HepG2 (cell line): ENCODE results near the gene HHIPL1. TPM values are rescaled to one million over a fixed set of nuclear protein-coding genes. Genes with fewer than 3 reads are reported as not detected.
A peak's percentile ranks its signal among the peaks of the same experiment; 100 is the strongest.

ENCODE experiments used
- ARID2 ChIP-seq: sonication (generic); formaldehyde crosslinking; IDR thresholded peaks from 2 replicates; pipeline ENCODE4 v1.8.1; 2022; ENCODE audit warnings: mild to moderate bottlenecking, missing genetic modification reagents, borderline replicate concordance
- CBX1 ChIP-seq: IDR thresholded peaks from one replicate; pipeline ENCODE4 v1.6.1; 2016; ENCODE audit warnings: antibody characterized with exemption, low read depth
- CEBPZ ChIP-seq: IDR thresholded peaks from 2 replicates; pipeline ENCODE4 v1.6.1; 2012; ENCODE audit warnings: low read length, improper control_type of control experiment
- DMAP1 ChIP-seq: IDR thresholded peaks from 2 replicates; pipeline ENCODE4 v1.6.1; 2016
- E2F5 ChIP-seq: sonication (generic); formaldehyde crosslinking; conservative IDR thresholded peaks from 2 replicates; pipeline ENCODE4 v1.4.0; 2020; ENCODE audit warnings: missing genetic modification reagents
- GPN1 ChIP-seq: sonication (generic); formaldehyde crosslinking; IDR thresholded peaks from 2 replicates; pipeline ENCODE4 v1.5.1; 2020; ENCODE audit warnings: missing genetic modification reagents, borderline replicate concordance
- JUND ChIP-seq: sonication (generic); formaldehyde crosslinking; IDR thresholded peaks from 2 replicates; pipeline ENCODE4 v1.8.0; 2022; ENCODE audit warnings: mild to moderate bottlenecking, missing genetic modification reagents
- KMT2A ChIP-seq: sonication (generic); formaldehyde crosslinking; IDR thresholded peaks from 2 replicates; pipeline ENCODE4 v1.4.0; 2020; ENCODE audit warnings: missing genetic modification reagents
- MATR3 ChIP-seq: sonication (generic); formaldehyde crosslinking; IDR thresholded peaks from 2 replicates; pipeline ENCODE4 v1.4.0; 2020; ENCODE audit warnings: missing genetic modification reagents
- NR2F2 ChIP-seq: IDR thresholded peaks from 2 replicates; pipeline ENCODE4 v1.6.1; 2012; ENCODE audit warnings: low read depth, inconsistent platforms, borderline replicate concordance
- PITX1 ChIP-seq: sonication (generic); formaldehyde crosslinking; IDR thresholded peaks from 2 replicates; pipeline ENCODE4 v1.5.1; 2020; ENCODE audit warnings: mild to moderate bottlenecking, missing genetic modification reagents
- POLR2AphosphoS2 ChIP-seq: IDR thresholded peaks from 2 replicates; pipeline ENCODE4 v1.6.1; 2011; ENCODE audit warnings: low read depth, low read length, improper control_type of control experiment
- RXRA ChIP-seq: sonication (generic); formaldehyde crosslinking; IDR thresholded peaks from 2 replicates; pipeline ENCODE4 v1.5.1; 2020; ENCODE audit warnings: missing genetic modification reagents
- ZFYVE20 ChIP-seq: sonication (generic); formaldehyde crosslinking; IDR thresholded peaks from 2 replicates; pipeline ENCODE4 v1.8.0; 2023; ENCODE audit warnings: low read depth, mild to moderate bottlenecking, moderate library complexity, missing genetic modification reagents, borderline replicate concordance
- ZMYM3 ChIP-seq: sonication (generic); formaldehyde crosslinking; IDR thresholded peaks from 2 replicates; pipeline ENCODE4 v1.5.1; 2020; ENCODE audit warnings: mild to moderate bottlenecking, missing genetic modification reagents
- ZNF274 ChIP-seq: sonication (generic); formaldehyde crosslinking; IDR thresholded peaks from 2 replicates; pipeline ENCODE4 v1.5.1; 2020; ENCODE audit warnings: mild to moderate bottlenecking, missing genetic modification reagents
- ZNF552 ChIP-seq: sonication (generic); formaldehyde crosslinking; IDR thresholded peaks from 2 replicates; pipeline ENCODE4 v1.9.0; 2022; ENCODE audit warnings: missing genetic modification reagents, mild to moderate bottlenecking, borderline replicate concordance
- ZNF619 ChIP-seq: sonication (generic); formaldehyde crosslinking; IDR thresholded peaks from 2 replicates; pipeline ENCODE4 v1.4.0; 2020; ENCODE audit warnings: mild to moderate bottlenecking, missing genetic modification reagents
- ZNF670 ChIP-seq: sonication (generic); formaldehyde crosslinking; IDR thresholded peaks from 2 replicates; pipeline ENCODE4 v1.8.0; 2022; ENCODE audit warnings: mild to moderate bottlenecking, missing genetic modification reagents, borderline replicate concordance
- ZNF761 ChIP-seq: sonication (generic); formaldehyde crosslinking; conservative IDR thresholded peaks from 2 replicates; pipeline ENCODE4 v1.4.0; 2020; ENCODE audit warnings: mild to moderate bottlenecking, missing genetic modification reagents
- ZNF891 ChIP-seq: sonication (generic); formaldehyde crosslinking; IDR thresholded peaks from 2 replicates; pipeline ENCODE4 v1.5.0; 2020; ENCODE audit warnings: mild to moderate bottlenecking, missing genetic modification reagents
- polyA plus RNA-seq, 8 experiments: library from polyadenylated mRNA; depleted of rRNA in 3 of 8; stranded (reverse) in 7 of 8; unstranded in 1 of 8; fragments of >200 nt; fragmentation: Illumina TruSeq in 4 of 8; extraction: Trizol in 4 of 8; gene quantifications; 2 replicates each; pipeline versions ENCODE4 v1.2.1 to v1.2.3, GENCODE V29; 2011 to 2016; ENCODE audit warnings: low read depth in 4 of 8, missing spikeins in 1 of 8, mixed read lengths in 1 of 8; ENCODE audit not compliant: insufficient read depth in 1 of 8
- total RNA-seq, 5 experiments: library from RNA; depleted of rRNA; stranded (reverse); fragments of >200 nt; fragmentation: Illumina TruSeq; extraction: Trizol; gene quantifications; 2 replicates each; pipeline ENCODE4 v1.2.3, GENCODE V29; 2016; ENCODE audit warnings: low read depth in 1 of 5
- TF ChIP-seq, protein P1 (sequence below): sonication (generic); formaldehyde crosslinking; IDR thresholded peaks from 2 replicates; pipeline ENCODE4 v1.5.1; 2020; ENCODE audit warnings: mild to moderate bottlenecking, moderate library complexity, missing genetic modification reagents
- TF ChIP-seq, protein P2 (sequence below): sonication (generic); formaldehyde crosslinking; IDR thresholded peaks from 2 replicates; pipeline ENCODE4 v1.4.0; 2020; ENCODE audit warnings: missing genetic modification reagents
- TF ChIP-seq, protein P3 (sequence below): sonication (generic); formaldehyde crosslinking; conservative IDR thresholded peaks from 2 replicates; pipeline ENCODE4 v1.8.0; 2022; ENCODE audit warnings: low read depth, missing genetic modification reagents

The HHIPL1 gene
- total and polyA plus RNA-seq, 2 of the 13 experiments (the other 11 are each of a cell fraction or from before 2014, with no cell fraction given) = not detected

DNA sequence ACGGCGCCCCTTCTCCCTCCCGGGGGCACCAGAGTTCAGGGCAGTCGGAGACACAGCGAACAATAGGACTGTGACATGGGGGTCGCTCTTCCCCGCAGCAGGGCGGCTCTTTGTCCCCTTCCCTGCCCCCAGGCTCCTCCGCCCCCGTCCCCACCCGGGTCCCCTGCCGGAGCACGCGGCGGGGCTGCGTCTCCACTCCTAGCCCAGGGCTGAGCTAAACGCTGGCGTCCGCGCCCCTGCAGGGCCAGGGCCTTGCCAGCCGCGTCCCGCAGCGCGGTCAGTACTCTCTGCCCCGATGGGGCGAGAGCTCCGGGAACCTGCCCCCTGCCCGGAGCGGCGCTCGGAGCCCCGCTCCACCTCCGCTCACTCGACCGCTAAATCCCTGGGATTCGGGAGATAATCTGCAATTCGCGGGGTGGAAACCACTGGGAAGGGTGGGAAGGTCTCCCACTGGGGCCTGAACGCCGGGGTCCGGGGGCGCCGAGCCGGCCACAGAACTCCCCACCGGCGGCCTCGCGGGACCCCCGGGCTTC lies 40.1 kb upstream of the HHIPL1 start (continued):
- TF ChIP-seq ZMYM3 (CRISPR knock-in tag) (no peak), CEBPZ (no peak), ARID2 (CRISPR knock-in tag) (peak; percentile 45; the same call in 1 of the 2 replicates), ZNF891 (CRISPR knock-in tag) (no peak), CBX1 (no peak), ZNF761 (CRISPR knock-in tag) (no peak), ZNF274 (CRISPR knock-in tag) (no peak; the same call in 1 of the 2 replicates), POLR2AphosphoS2 (no peak), E2F5 (no peak), NR2F2 (no peak), ZFYVE20 (CRISPR knock-in tag) (no peak), ZNF619 (CRISPR knock-in tag) (no peak), ZNF670 (CRISPR knock-in tag) (peak; percentile 56; the same call in 1 of the 2 replicates), RXRA (no peak; the same call in 1 of the 2 replicates), MATR3 (CRISPR knock-in tag) (no peak), PITX1 (CRISPR knock-in tag) (no peak), JUND (CRISPR knock-in tag) (no peak), KMT2A (CRISPR knock-in tag) (peak; percentile 31; the same call in 1 of the 2 replicates), ZNF552 (no peak), DMAP1 (CRISPR knock-in tag) (no peak; the same call in 1 of the 2 replicates), GPN1 (CRISPR knock-in tag) (no peak)
- TF ChIP-seq, protein P1, sequence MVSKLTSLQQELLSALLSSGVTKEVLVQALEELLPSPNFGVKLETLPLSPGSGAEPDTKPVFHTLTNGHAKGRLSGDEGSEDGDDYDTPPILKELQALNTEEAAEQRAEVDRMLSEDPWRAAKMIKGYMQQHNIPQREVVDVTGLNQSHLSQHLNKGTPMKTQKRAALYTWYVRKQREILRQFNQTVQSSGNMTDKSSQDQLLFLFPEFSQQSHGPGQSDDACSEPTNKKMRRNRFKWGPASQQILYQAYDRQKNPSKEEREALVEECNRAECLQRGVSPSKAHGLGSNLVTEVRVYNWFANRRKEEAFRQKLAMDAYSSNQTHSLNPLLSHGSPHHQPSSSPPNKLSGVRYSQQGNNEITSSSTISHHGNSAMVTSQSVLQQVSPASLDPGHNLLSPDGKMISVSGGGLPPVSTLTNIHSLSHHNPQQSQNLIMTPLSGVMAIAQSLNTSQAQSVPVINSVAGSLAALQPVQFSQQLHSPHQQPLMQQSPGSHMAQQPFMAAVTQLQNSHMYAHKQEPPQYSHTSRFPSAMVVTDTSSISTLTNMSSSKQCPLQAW (CRISPR knock-in tag) = no peak
- TF ChIP-seq, protein P2, sequence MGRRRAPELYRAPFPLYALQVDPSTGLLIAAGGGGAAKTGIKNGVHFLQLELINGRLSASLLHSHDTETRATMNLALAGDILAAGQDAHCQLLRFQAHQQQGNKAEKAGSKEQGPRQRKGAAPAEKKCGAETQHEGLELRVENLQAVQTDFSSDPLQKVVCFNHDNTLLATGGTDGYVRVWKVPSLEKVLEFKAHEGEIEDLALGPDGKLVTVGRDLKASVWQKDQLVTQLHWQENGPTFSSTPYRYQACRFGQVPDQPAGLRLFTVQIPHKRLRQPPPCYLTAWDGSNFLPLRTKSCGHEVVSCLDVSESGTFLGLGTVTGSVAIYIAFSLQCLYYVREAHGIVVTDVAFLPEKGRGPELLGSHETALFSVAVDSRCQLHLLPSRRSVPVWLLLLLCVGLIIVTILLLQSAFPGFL (CRISPR knock-in tag) = no peak
- TF ChIP-seq, protein P3, sequence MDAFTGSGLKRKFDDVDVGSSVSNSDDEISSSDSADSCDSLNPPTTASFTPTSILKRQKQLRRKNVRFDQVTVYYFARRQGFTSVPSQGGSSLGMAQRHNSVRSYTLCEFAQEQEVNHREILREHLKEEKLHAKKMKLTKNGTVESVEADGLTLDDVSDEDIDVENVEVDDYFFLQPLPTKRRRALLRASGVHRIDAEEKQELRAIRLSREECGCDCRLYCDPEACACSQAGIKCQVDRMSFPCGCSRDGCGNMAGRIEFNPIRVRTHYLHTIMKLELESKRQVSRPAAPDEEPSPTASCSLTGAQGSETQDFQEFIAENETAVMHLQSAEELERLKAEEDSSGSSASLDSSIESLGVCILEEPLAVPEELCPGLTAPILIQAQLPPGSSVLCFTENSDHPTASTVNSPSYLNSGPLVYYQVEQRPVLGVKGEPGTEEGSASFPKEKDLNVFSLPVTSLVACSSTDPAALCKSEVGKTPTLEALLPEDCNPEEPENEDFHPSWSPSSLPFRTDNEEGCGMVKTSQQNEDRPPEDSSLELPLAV (CRISPR knock-in tag) = no peak
